Suppressor macrophage (primary cell): Measurements from ENCODE around the gene CANX.

Experiments
- DNase-seq, 4 experiments: peaks; one replicate each; pipeline ENCODE4 v3.0.0-alpha.2; 2020 to 2022

CANX gene

DNA sequence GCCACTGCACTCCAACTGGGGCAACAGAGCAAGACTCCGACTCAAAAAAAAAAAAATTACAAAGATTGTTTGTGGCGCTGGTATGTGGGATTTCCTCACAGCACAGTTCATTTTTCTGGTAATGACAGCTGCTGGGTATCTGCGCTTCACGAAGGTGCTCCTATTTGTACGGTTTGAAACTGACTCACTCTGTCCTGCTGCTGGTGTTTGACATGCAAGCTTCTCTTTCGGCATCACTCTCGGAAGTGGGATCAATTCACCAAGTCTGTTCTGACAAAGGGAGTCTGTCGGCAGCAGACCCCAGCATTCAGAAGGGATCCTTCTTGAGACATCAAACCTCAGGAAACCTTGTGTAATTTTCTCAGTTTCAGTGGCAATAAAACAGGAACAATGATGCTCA, 60.2 kb downstream of the CANX start:
- peak; percentile 48 to 83 (median 59) for DNase-seq

DNA sequence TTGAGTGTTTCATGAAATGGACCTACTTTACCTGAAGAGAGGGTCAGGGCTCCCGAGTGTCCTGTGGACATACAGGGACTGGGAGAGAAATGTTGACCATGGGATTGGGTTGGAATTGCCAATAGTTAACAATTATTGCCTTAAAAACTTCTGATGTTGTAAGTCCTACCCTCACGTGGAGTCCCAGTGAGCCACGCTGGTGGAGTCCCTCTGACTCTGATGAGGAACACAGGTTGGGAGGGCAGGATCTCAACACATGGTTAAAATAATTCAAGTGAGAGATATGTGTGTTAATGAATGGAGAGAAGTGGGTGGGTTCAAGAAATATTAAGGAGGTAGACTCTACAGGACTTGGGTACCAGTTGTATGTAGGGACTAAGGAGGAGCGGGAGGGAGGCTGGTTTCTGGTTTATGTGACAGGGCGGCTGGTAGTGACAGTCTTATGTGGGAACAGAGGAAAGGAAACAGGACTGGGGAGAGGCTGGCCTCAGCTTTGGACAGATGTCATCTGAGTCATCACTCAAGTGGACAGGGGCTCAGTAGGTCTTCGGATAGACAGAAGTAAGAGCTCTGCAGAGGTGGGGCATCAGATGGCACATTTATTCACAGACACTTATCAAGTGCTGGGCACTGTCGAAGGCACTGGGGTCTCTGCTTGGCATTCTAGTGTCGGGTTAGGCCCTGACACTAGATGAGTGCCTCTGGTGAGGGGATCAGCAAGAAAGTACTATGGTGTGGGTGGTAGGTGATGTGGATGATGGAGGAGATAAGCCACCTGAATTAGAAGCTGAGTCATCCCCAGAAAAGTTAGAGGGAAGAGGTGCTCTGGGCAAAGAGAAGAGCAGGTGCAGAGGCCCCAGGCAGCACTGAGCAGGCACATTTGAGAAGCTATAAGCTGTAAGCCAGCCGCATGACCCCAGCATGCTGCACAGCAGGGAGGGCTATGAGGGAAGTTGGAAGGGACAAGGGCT, 61.1 kb downstream of the CANX start:
- DNase-seq = peak in 3 of 4 experiments; percentile 50 to 63 (median 56)

DNA sequence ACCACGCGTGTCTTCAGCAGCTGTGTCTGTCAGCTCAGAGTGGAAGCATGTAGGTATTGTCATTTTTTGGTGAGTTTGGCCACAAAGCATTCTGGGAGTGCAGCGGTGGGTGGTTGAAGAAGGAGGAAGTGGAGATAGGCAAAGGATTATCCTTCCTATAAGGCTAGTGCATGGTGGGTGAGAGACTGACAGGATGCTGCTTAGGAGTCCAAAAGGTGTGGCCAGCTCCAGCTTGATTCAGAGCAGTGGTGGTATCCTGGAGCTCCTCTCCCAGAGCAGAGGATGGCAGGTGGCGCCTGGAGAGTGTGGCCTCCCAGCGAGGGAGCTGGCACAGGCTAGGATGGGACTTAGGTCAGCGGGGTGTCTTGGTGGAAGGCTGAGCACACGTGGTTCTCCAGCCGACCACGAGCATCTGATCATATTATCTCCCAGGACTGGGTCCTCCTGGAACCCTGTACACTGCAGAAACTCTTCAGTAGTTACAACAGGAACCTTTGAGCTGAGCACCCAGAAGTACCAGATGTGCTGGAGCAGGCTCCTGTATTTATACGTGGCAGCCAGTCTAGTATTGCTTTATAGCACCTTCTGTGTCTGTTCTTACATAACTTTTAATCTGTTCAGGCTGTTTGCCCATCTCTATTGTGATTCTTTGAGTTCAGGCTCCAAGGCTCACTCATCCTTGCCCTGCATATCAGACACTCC, 63.5 kb downstream of the CANX start:
- DNase-seq = peak in 3 of 4 experiments; percentile 57 to 69 (median 60)

DNA sequence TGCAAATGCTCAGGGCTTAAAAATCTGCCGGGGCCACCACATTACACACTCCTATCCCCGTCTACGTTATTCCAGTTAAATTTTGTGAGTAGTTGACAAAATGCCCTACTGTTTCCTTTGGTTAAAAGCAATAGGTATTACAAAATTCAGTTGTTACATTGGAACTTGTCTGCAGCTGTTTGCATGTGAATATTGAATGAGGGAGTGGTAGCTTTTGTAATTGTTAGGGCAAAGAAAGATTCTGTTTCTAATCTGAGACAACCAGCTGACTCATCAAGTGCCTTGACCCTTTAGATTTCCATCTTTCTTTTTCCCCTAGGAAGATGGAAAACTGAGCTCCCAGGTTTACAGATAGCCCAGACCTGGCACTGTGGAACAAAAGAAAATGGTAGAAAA, 64.0 kb downstream of the CANX start:
- no peak for DNase-seq

DNA sequence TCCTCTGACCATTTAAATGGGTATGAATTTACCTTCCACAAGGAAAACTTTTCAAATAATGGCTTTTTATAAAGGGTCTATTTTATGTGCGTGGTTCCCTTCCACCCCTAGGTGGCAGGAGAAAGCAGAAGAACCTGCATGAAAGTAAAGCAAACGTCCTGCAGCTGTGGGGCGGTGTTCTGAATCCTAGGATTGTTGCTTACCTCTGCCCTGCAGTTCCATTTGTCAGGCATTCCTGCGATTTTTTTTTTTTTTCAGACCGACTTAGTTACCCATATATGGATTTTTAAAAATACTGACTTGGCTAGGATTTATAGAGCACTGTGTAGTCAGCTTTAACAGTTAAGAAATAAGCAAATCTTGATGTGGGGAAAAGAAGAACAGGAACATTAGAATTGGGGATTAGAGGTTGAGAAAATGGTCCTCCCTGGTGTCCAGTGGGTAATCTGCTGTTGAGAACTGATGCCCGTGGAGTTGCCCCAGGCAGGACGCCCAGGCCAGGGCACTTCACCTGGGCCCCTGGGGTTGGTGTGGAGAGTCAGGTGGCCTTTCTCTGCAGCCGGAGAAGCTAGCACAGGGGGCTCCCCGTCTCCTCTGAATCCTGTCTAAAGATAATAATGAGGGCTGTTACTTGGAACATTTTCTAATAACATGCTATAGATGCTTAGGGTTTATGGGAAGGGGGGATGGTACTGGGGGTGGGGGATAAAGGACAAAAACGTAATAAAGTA, 64.6 kb downstream of the CANX start:
- peak; percentile 60 to 76 (median 71) for DNase-seq

DNA sequence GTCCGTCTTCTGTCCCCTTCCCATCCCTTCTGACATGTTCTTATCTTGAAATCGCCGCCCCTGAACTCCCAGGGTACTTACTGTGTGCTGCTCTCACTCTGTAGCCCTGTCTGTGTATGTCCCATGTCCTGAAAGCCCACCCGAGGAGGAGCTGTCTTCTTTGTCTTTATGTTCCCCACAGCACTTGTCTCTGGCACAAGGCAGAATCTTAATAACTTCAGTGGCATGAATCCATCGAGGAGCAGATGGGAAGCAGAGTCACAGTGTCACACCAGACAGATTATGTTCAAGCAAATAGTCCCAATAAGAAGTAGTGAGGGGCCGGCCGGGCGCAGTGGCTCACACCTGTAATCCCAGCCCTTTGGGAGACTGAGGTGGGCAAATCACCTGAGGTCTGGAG, 65.3 kb downstream of the CANX start:
- no peak for DNase-seq

DNA sequence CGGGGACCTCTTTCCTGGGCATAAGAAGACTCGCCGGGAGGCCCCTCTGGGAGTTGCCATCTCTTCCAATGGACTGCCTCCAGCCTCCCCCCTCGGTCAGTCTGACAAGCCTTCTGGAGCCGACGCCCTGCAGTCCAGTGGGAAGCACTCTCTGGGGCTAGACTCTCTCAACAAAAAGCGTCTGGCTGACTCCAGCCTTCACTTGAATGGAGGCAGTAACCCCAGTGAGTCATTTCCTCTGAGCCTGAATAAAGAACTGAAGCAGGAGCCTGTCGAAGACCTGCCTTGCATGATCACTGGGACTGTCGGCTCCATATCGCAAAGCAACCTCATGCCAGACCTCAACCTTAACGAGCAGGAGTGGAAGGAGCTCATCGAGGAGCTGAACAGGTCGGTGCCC, 66.6 kb downstream of the CANX start:
- DNase-seq = peak; percentile 67 to 81 (median 72)

DNA sequence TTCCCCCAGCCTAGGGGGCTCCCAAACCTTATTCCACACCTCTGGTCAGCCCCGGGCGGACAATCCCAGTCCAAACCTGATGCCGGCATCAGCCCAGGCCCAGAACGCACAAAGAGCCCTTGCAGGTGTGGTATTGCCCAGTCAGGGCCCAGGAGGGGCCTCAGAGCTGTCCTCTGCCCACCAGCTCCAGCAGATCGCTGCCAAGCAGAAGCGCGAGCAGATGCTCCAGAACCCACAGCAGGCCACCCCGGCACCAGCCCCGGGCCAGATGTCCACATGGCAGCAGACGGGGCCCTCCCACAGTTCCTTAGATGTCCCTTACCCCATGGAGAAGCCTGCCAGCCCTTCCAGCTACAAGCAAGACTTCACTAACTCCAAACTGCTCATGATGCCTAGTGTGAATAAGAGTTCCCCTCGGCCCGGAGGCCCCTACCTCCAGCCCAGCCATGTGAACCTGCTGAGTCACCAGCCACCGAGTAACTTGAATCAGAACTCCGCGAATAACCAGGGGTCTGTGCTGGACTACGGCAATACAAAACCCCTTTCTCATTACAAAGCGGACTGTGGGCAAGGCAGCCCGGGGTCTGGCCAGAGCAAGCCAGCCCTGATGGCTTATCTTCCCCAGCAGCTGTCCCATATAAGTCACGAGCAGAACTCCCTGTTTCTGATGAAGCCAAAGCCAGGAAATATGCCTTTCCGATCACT, 67.4 kb downstream of the CANX start:
- peak; percentile 43 to 70 (median 52) for DNase-seq

DNA sequence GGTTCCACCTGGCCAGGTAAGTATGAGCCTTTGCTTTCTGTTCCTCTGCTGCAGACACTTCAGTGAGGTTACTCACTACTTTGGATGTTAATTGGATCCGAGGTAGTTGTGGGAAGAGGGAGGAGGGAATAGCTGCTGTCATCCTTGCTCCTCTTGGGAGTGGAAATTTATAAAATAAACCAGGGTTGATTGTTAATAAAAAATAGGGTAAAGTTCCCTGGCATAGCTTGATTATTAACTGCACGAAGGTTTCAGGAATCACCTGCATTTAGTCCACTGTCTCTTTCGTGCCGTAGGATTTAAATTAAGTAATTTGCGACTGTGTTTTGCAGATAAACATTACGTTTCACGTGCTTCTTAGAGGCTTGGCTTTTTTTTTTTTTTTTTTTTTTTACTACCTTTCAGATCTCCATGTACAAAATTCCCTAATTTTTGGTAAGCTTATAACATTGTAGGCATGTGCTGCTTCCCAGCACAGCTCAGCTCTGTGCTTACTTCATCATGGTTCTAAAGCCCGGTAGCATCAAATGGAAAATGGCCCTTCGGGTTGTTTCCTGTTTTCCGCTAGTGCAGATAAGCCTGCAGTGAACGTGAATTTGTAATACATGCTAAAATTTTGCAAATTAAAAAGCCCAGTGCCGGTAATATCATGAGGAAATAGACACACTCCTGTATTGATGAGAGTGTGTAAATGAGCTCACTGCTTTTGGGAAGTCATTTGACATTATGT, 68.1 kb downstream of the CANX start:
- peak in 3 of 4 experiments; percentile 38 to 54 (median 42) for DNase-seq

DNA sequence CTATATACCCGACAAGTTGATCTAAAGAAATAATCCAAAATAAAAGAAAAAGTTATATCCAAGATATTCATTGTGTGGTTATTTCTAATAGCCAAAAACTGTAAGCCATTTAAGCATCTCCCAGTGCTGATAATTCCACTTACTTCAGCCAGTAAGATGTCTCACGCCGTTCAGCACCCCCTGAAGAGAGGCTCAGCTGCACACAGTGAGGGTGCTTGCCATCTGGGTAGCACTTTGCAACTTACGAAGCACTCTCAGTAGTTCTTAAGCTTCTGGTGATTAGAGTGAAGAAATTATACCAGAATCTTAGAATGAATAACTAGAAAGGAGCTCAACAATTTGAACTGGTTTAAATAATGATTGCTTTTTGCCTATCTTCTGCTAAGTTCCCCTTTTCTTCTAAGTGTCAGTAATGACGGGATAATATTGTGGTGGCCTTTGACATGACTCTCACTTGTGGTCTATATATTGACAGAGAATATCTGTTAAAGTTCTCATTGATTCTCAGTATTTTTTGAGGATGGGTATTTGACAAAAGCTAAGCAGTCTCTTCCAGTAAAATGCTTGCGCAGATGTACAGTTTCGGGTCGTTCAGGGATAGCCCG, 68.8 kb downstream of the CANX start:
- DNase-seq = peak in 2 of 4 experiments; percentile 43 to 50

DNA sequence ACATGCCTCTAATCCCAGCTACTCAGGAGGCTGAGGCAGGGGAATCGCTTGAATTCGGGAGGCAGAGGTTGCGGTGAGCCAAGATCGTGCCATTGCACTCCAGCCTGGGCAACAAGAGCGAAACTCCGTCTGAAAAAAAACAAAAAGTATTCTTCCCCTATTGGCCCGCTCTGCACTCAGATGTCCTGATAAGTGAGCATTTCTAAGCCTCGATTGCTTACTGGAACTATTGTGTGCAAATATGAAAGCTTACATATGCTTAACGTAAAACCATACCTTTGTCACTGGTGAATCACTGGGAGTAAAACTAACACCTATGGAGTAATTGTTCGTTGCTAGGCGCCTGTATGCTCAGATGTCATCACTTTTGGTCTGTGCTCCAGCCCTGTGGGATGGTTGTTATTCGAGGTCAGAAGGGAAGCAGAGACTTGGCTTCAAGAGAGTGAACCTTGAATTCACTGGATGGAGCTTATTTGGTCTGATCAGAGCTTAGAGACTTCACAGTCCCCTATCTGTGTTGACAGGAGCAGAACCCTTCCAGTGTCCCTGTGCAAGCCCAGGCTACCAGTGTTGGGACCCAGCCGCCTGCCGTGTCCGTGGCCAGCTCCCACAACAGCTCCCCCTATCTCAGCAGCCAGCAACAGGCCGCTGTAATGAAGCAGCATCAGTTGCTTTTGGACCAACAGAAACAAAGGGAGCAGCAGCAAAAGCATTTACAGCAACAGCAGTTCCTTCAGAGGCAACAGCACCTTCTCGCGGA, 69.7 kb downstream of the CANX start:
- DNase-seq = peak in 1 of 4 experiments; percentile 28

DNA sequence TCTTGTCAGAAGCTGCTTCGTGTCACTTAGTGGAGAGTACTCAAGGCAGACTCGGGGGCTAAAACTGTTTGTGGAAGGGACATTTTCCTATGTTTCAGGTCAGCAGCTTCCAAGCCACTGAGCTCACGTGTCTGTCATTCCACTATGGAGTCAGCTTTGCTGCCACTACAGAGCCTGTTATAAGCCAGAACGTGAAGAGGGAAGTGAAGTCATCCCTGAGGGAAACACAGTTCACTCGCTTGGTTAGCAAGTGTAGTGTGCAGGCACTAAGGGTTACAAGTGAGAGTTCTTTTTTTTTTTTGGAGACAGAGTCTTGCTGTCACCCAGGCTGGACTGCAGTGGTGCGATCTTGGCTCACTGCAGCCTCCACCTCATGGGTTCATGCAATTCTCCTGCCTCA, 70.5 kb downstream of the CANX start:
- DNase-seq = peak; percentile 77 to 91 (median 83)

DNA sequence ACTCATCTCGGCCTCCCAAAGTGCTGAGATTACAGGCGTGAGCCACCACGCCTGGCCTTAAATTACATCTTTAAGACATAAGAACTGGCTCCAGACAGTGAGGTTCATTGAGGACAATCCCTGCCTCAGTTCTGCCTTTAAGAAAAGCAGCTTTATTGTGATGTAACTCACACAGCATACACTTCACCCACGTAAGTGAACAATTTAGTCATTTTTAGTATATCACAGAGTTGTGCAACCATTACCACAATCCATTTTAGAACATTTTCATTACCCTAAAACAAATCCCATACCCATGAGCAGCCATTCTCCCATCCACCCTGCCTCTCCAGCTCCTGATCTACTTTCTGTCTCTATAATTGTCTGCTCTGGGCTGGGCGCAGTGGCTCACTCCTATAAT, 71.0 kb downstream of the CANX start:
- peak in 3 of 4 experiments; percentile 40 to 81 (median 74) for DNase-seq

DNA sequence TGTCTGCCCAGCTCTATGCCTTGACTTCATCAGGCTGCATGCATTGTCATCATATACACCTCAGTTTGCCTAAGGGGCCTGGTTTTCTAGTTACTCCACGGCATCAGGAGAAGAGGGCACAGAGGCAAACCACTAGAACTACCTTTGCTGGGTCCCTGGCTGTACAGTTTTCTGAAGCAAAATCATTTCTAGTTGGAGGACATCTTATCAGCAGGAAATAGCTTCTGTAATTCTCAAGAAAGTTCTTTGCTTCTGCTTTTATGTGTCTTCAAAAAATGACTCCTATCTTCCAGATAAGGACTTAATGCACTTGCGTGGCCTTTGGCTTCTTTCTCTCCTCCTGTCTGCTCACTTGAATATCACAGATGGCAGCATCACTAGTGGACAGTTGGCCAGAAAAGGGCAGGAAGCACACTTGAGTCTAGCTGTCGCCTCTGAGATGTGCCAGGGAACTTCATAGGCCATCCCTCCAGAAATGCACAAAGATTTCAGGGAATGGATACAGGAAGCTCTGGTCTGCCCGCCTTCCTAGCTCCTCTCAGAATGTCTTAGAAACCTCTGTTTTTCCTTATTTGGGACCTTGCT, 72.6 kb downstream of the CANX start:
- no peak for DNase-seq

DNA sequence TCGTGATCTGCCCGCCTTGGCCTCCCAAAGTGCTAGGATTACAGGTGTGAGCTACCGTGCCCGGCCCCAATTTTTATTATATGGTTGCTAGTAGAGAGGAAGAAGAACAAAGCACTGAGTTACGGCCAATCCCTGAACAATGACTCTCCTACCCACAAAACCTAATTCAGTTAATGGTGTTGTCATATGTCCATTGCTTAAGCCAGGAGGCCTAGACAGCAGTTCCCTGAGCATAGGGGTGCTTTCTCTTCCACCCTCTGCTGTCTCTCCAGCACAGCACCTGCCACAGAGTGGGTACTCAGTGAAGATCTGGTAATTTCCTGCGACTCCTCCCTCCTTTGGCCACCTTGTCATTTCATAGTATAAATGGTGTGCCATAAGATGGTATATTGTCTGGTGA, 73.6 kb downstream of the CANX start:
- DNase-seq = peak in 1 of 4 experiments; percentile 28

DNA sequence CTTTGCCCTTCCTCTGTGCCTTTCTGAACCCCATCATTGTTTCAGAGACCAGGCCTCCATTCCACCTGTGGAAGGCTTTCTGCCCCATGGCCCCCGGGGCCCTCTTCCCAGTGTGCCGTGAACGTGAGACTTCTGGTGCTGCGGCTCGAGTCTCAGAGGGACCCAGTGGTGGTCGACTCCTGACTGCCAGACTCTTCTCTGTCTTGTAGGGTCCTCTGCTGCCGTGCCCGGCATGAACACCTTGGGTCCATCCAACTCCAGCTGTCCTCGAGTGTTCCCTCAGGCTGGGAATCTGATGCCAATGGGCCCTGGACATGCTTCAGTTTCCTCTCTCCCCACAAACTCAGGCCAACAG, 74.9 kb downstream of the CANX start:
- DNase-seq = no peak

DNA sequence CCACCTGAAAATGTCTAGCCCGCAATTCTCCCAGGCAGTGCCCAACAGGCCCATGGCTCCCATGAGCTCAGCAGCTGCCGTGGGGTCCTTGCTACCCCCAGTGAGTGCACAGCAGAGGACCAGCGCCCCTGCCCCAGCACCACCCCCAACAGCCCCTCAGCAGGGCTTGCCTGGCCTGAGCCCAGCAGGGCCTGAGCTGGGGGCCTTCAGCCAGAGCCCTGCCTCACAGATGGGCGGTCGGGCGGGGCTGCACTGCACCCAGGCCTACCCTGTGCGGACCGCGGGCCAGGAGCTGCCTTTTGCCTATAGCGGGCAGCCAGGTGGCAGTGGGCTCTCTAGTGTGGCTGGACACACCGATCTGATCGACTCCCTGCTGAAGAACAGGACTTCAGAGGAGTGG, 75.7 kb downstream of the CANX start:
- DNase-seq = no peak

DNA sequence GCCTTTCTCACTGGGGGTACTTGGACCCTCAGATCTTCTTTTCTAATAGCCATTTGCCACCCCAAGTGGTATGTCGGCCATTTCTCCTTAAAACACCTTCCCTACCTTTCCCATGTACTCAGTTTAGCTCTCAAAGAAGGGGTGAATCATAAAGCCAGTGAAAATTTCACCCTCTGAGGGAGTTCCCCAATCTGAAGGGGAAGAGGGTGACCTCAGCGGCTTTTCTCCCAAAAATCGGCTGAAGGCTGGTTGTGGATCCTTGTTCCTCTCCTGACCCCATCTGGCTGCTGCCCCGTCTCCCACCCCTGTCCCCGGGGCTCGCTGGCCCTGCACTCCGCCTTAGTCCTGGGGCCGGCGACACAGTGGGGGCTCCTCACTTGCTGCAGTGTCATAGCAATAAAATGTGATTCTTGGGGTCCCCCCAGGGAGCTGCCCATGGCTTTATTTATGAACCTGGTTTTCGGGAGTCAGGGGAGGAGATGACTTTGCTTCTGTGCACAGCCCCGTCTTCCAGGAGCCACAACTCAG, 77.7 kb downstream of the CANX start:
- DNase-seq = peak; percentile 60 to 78 (median 76)

DNA sequence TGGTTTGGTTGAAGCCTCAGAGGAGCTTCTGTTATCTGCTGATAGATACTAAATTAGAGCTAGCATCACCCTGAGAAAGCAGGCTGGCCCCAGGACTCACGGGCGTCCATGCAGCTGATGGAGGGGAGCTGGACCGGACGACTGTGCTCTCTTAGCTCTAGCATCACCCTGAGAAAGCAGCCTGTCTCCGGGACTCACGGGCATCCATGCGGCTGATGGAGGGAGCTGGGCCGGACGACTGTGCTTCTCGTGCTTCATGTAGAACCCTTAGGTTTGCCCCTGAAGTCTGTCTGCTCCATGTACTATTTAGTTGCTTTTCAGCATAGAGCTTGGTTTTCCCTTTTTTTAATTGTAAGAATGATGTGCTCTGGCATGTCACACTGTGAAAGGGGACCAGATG, 78.7 kb downstream of the CANX start:
- DNase-seq = no peak

DNA sequence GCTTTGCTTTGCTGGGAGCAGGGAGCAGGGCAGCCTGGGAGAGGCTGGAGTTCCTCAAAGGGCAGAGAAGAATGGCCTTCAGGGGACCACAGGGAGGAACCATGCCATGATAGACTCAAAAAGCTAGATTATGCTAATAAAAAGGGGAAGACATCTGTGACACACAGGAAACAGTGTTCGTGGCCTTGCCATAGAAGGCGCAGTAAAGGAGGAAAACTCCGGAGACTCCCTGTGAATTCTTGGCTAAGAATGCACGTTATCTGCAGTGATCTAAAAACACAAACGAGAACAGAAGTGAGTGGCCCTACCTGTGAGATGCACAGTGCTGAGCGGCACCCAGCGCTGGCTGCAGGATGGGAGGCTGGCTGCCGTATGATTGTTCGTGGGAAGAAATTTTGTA, 79.1 kb downstream of the CANX start:
- DNase-seq = peak; percentile 56 to 80 (median 76)
